Stimulated activated memory B cell treated with anti-CD40 and anti-IgM and Interleukin-4, amounts not matched to agents 10 μg/mL and 1 μg/mL and 100 μg/mL, for 72 hours (primary cell): ENCODE data around the gene ENDOU.
"Not testable (repeated sequence)": the region's sequence is repeated elsewhere in the genome, so short reads cannot be mapped to it uniquely, and the experiment has no call there.

Experiments
- ATAC-seq: fragments of 150-1000 bp; cut with Tn5 transposase; 2 replicates; pipeline ENCODE4 v1.10.0; 2021
- H3K27ac Mint-ChIP-seq: one replicate; pipeline ENCODE4 v1.8.0; 2022; ENCODE audit warnings: mild to moderate bottlenecking, mixed read lengths
- H3K27me3 Mint-ChIP-seq: one replicate; pipeline ENCODE4 v1.8.0; 2022; ENCODE audit warnings: mixed read lengths
- H3K36me3 Mint-ChIP-seq: one replicate; pipeline ENCODE4 v1.8.0; 2022; ENCODE audit warnings: mixed read lengths
- H3K4me1 Mint-ChIP-seq: one replicate; pipeline ENCODE4 v1.8.0; 2022; ENCODE audit warnings: mixed read lengths
- H3K4me3 Mint-ChIP-seq: one replicate; pipeline ENCODE4 v1.8.0; 2022; ENCODE audit warnings: mild to moderate bottlenecking, moderate library complexity, mixed read lengths
- H3K9me3 Mint-ChIP-seq: one replicate; pipeline ENCODE4 v1.8.0; 2022; ENCODE audit warnings: mixed read lengths

ENDOU gene

GRCh38 chr12:47707905-47708543, 17.3 kb downstream of the ENDOU start:
- Mint-ChIP-seq H3K27me3 (no peaks in the 10 kb centered on the region), H3K36me3 (peaks cover 11% of the 10 kb centered on the region), H3K27ac (peak overlapping the region; percentile 99), H3K9me3 (no peaks in the 10 kb centered on the region), H3K4me3 (peak overlapping the region; percentile 41), H3K4me1 (peaks cover 77% of the 10 kb centered on the region)
- ATAC-seq: no peak

- Mint-ChIP-seq H3K27ac (peak overlapping the region; percentile 99), H3K4me1 (peaks cover 72% of the 10 kb centered on the region), H3K4me3 (peak overlapping the region; percentile 34), H3K36me3 (peaks cover 11% of the 10 kb centered on the region), H3K27me3 (no peaks in the 10 kb centered on the region), H3K9me3 (no peaks in the 10 kb centered on the region)
- no peak for ATAC-seq
Observed at GRCh38 chr12:47707355-47707754, 17.9 kb downstream of the ENDOU start.

GRCh38 chr12:47705566-47706425, 19.5 kb downstream of the ENDOU start, which contains the start of gene RPAP3:
TSS of gene RPAP3 (minus strand) at chr12:47706030. CDS start at chr12:47702840, 3,190 bp downstream.
- H3K4me1 Mint-ChIP-seq: peaks cover 63% of the 10 kb centered on the region
- H3K36me3 Mint-ChIP-seq: peaks cover 15% of the 10 kb centered on the region
- H3K4me3 Mint-ChIP-seq: peak within 1 kb of the TSS; percentile 98
- H3K27me3 Mint-ChIP-seq: no peaks in the 10 kb centered on the region
- peak within 1 kb of the TSS; percentile 99 for H3K27ac Mint-ChIP-seq
- no peaks in the 10 kb centered on the region for H3K9me3 Mint-ChIP-seq
- ATAC-seq: peak; percentile 94

- Mint-ChIP-seq H3K27ac (peak overlapping the region; percentile 99), H3K36me3 (peaks cover 21% of the 10 kb centered on the region), H3K4me1 (peaks cover 63% of the 10 kb centered on the region), H3K4me3 (peak overlapping the region; percentile 98), H3K9me3 (no peaks in the 10 kb centered on the region), H3K27me3 (no peaks in the 10 kb centered on the region)
- no peak for ATAC-seq
Observed at GRCh38 chr12:47705229-47705565, 20.1 kb downstream of the ENDOU start.

- ATAC-seq: no peak
- Mint-ChIP-seq H3K27ac (peak overlapping the region; percentile 99), H3K9me3 (no peaks in the 10 kb centered on the region), H3K36me3 (peaks cover 23% of the 10 kb centered on the region), H3K27me3 (no peaks in the 10 kb centered on the region), H3K4me1 (peaks cover 60% of the 10 kb centered on the region), H3K4me3 (peak overlapping the region; percentile 98)
Observed at GRCh38 chr12:47704719-47705118, 20.6 kb downstream of the ENDOU start.

GRCh38 chr12:47700263-47700662, 25.0 kb downstream of the ENDOU start:
- no peak overlapping the region for H3K4me3 Mint-ChIP-seq

GRCh38 chr12:47698631-47699030, 26.7 kb downstream of the ENDOU start:
- no peak for ATAC-seq
- no peaks in the 10 kb centered on the region for H3K9me3 Mint-ChIP-seq
- H3K4me3 Mint-ChIP-seq: no peak overlapping the region

More at GRCh38 chr12:47700263-47700662, 25.0 kb downstream of the ENDOU start:
- Mint-ChIP-seq H3K4me1 (peaks cover 48% of the 10 kb centered on the region), H3K27ac (no peak overlapping the region), H3K27me3 (no peaks in the 10 kb centered on the region), H3K9me3 (no peaks in the 10 kb centered on the region), H3K36me3 (peaks cover 43% of the 10 kb centered on the region)
- no peak for ATAC-seq

GRCh38 chr12:47698055-47698454, 27.2 kb downstream of the ENDOU start:
- Mint-ChIP-seq H3K4me1 (peaks cover 37% of the 10 kb centered on the region), H3K9me3 (no peaks in the 10 kb centered on the region), H3K27ac (no peak overlapping the region), H3K36me3 (peaks cover 54% of the 10 kb centered on the region), H3K27me3 (no peaks in the 10 kb centered on the region), H3K4me3 (no peak overlapping the region)
- peak; percentile 68 for ATAC-seq

More at GRCh38 chr12:47698631-47699030, 26.7 kb downstream of the ENDOU start:
- H3K36me3 Mint-ChIP-seq: peaks cover 52% of the 10 kb centered on the region
- no peak overlapping the region for H3K27ac Mint-ChIP-seq
- H3K27me3 Mint-ChIP-seq: no peaks in the 10 kb centered on the region
- peaks cover 39% of the 10 kb centered on the region for H3K4me1 Mint-ChIP-seq

- H3K27ac Mint-ChIP-seq: no peak overlapping the region
- no peaks in the 10 kb centered on the region for H3K9me3 Mint-ChIP-seq
- H3K4me1 Mint-ChIP-seq: peaks cover 9% of the 10 kb centered on the region
- ATAC-seq: no peak
- H3K4me3 Mint-ChIP-seq: no peak overlapping the region
- peaks cover 38% of the 10 kb centered on the region for H3K36me3 Mint-ChIP-seq
- no peaks in the 10 kb centered on the region for H3K27me3 Mint-ChIP-seq
Observed at GRCh38 chr12:47689215-47689614, 36.1 kb downstream of the ENDOU start.

GRCh38 chr12:47687636-47688035, 37.7 kb downstream of the ENDOU start:
- H3K4me3 Mint-ChIP-seq: no peak overlapping the region
- no peaks in the 10 kb centered on the region for H3K9me3 Mint-ChIP-seq
- no peak overlapping the region for H3K27ac Mint-ChIP-seq
- peaks cover 35% of the 10 kb centered on the region for H3K36me3 Mint-ChIP-seq
- ATAC-seq: no peak
- no peaks in the 10 kb centered on the region for H3K27me3 Mint-ChIP-seq
- peaks cover 5% of the 10 kb centered on the region for H3K4me1 Mint-ChIP-seq

- ATAC-seq: no peak
- H3K4me3 Mint-ChIP-seq: no peak overlapping the region
- no peaks in the 10 kb centered on the region for H3K9me3 Mint-ChIP-seq
- no peak overlapping the region for H3K27ac Mint-ChIP-seq
- no peaks in the 10 kb centered on the region for H3K27me3 Mint-ChIP-seq
- peaks cover 5% of the 10 kb centered on the region for H3K4me1 Mint-ChIP-seq
- H3K36me3 Mint-ChIP-seq: peaks cover 33% of the 10 kb centered on the region
Observed at GRCh38 chr12:47686645-47687240, 38.5 kb downstream of the ENDOU start.

GRCh38 chr12:47679785-47680184, 45.5 kb downstream of the ENDOU start:
- peaks cover 30% of the 10 kb centered on the region for H3K4me1 Mint-ChIP-seq
- no peak overlapping the region for H3K4me3 Mint-ChIP-seq
- no peak overlapping the region for H3K27ac Mint-ChIP-seq
- H3K9me3 Mint-ChIP-seq: no peaks in the 10 kb centered on the region
- no peaks in the 10 kb centered on the region for H3K27me3 Mint-ChIP-seq
- peaks cover 85% of the 10 kb centered on the region for H3K36me3 Mint-ChIP-seq
- ATAC-seq: no peak

GRCh38 chr12:47672068-47672467, 53.2 kb downstream of the ENDOU start:
- Mint-ChIP-seq H3K9me3 (no peaks in the 10 kb centered on the region), H3K36me3 (peaks cover 66% of the 10 kb centered on the region), H3K4me1 (peaks cover 22% of the 10 kb centered on the region), H3K27me3 (no peaks in the 10 kb centered on the region), H3K27ac (peak overlapping the region; percentile 60), H3K4me3 (no peak overlapping the region)
- no peak for ATAC-seq

- not testable (repeated sequence) for H3K27ac Mint-ChIP-seq, H3K27me3 Mint-ChIP-seq, H3K4me3 Mint-ChIP-seq, H3K9me3 Mint-ChIP-seq, ATAC-seq, H3K4me1 Mint-ChIP-seq
- H3K36me3 Mint-ChIP-seq: peaks cover 55% of the 10 kb centered on the region
Observed at GRCh38 chr12:47667935-47668334, 57.4 kb downstream of the ENDOU start.
